ENCODE measurements around the gene INTS3. TPM values are rescaled to one million over a fixed set of nuclear protein-coding genes. Genes with fewer than 3 reads are reported as not detected.

Gene INTS3
- 100 to 1,000 TPM in 1 of 6 donors, 10 to 100 TPM in 5; 58.2 to 159 (median 63.1) TPM for total RNA-seq

- 1% methylated on average over 25 to 45 of the region's 49 CpGs for WGBS, 2 donors
- no peak for TF ChIP-seq EP300 (IDR thresholded peaks at IDR 0.05)
- peak in 2 of 6 experiments; percentile 4 to 7 for TF ChIP-seq CTCF (IDR thresholded peaks at IDR 0.05)
- TF ChIP-seq POLR2AphosphoS5 (IDR thresholded peaks at IDR 0.05) = peak; percentile 48 to 56
- peak in 2 of 4 donors; percentile 55 to 73 for TF ChIP-seq POLR2A (IDR thresholded peaks at IDR 0.05)
- peak within 1 kb of the TSS; percentile 59 to 79 (median 76) for H3K4me3 ChIP-seq
- H3K36me3 ChIP-seq = no peaks in the 10 kb centered on the region
- ATAC-seq (ENCODE audit: low FRiP score in 2 of 2) (peak; percentile 100), DNase-seq (peak; percentile 96 to 100)
- H3K27me3 ChIP-seq = no peaks in the 10 kb centered on the region
- H3K27ac ChIP-seq = peak within 1 kb of the TSS; percentile 96 to 99 (median 98)
- H3K4me1 ChIP-seq = peaks cover 17 to 31% (median 26%) of the 10 kb centered on the region in 4 donors
- no peaks in the 10 kb centered on the region for H3K9me3 ChIP-seq
These were observed at the start of gene INTS3 for GRCh38 chr1:153727463-153728304. Gene INTS3, plus strand, starts transcription at chr1:153728050. Its CDS starts 585 bp downstream, at chr1:153728635.

GRCh38 chr1:153678519-153679336, 49.1 kb upstream of the INTS3 start, which contains the start of gene NPR1:
Gene NPR1, plus strand, starts transcription at chr1:153678688. Its CDS starts 421 bp downstream, at chr1:153679109.
- ATAC-seq (ENCODE audit: low FRiP score in 2 of 2) (peak; percentile 67 to 87), DNase-seq (peak; percentile 40 to 88)
- peak in 1 of 6 experiments; percentile 2 for TF ChIP-seq CTCF (IDR thresholded peaks at IDR 0.05)
- no peak for TF ChIP-seq EP300 (IDR thresholded peaks at IDR 0.05)
- TF ChIP-seq POLR2AphosphoS5 (IDR thresholded peaks at IDR 0.05) = no peak
- TF ChIP-seq POLR2A (IDR thresholded peaks at IDR 0.05) = peak in 2 of 4 donors; percentile 19 to 43
- Histone ChIP-seq H3K9me3 (no peaks in the 10 kb centered on the region), H3K4me3 (peak within 1 kb of the TSS; percentile 59 to 73 (median 66)), H3K4me1 (peaks cover 20 to 38% (median 33%) of the 10 kb centered on the region in 4 donors), H3K27me3 (peaks cover 0 to 15% (median 6%) of the 10 kb centered on the region in 4 donors), H3K36me3 (peaks cover 0 to 20% (median 7%) of the 10 kb centered on the region in 4 donors), H3K27ac (peak within 1 kb of the TSS; percentile 69 to 88 (median 82))
- 0 to 1% methylated on average over 34 to 55 of the region's 78 CpGs for WGBS, 2 donors

- no peak for TF ChIP-seq POLR2A (IDR thresholded peaks at IDR 0.05)
- TF ChIP-seq CTCF (IDR thresholded peaks at IDR 0.05) = peak in 5 of 6 experiments; percentile 24 to 64 (median 55)
- peaks cover 20 to 38% (median 33%) of the 10 kb centered on the region in 4 donors for H3K4me1 ChIP-seq
- peak in 1 of 2 donors; percentile 89 for DNase-seq
- H3K27ac ChIP-seq = peak overlapping the region; percentile 69 to 88 (median 82)
- peaks cover 0 to 15% (median 6%) of the 10 kb centered on the region in 4 donors for H3K27me3 ChIP-seq
- ATAC-seq (ENCODE audit: low FRiP score in 2 of 2) = peak; percentile 8 to 70
- peak overlapping the region; percentile 59 to 73 (median 66) for H3K4me3 ChIP-seq
- no peaks in the 10 kb centered on the region for H3K9me3 ChIP-seq
- H3K36me3 ChIP-seq = peaks cover 0 to 21% (median 7%) of the 10 kb centered on the region in 4 donors
- 3 to 6% methylated on average over 17 to 48 of the region's 73 CpGs for WGBS, 2 donors
These were observed 48.3 kb upstream of the INTS3 start for GRCh38 chr1:153679337-153680119.

GRCh38 chr1:153680120-153680403, 47.8 kb upstream of the INTS3 start:
- TF ChIP-seq POLR2A (IDR thresholded peaks at IDR 0.05) = no peak
- TF ChIP-seq POLR2AphosphoS5 (IDR thresholded peaks at IDR 0.05) = no peak
- TF ChIP-seq CTCF (IDR thresholded peaks at IDR 0.05) = no peak
- TF ChIP-seq EP300 (IDR thresholded peaks at IDR 0.05) = no peak
- Histone ChIP-seq H3K36me3 (peaks cover 0 to 26% (median 9%) of the 10 kb centered on the region in 4 donors), H3K4me3 (peak overlapping the region; percentile 59 to 73 (median 66)), H3K9me3 (no peaks in the 10 kb centered on the region), H3K27ac (peak overlapping the region; percentile 69 to 88 (median 82)), H3K27me3 (peaks cover 0 to 15% (median 6%) of the 10 kb centered on the region in 4 donors), H3K4me1 (peaks cover 20 to 38% (median 33%) of the 10 kb centered on the region in 4 donors)
- ATAC-seq (ENCODE audit: low FRiP score in 2 of 2) = peak in 1 of 2 donors; percentile 1
- WGBS, 2 donors = 19 to 32% methylated on average over 7 to 10 of the region's 10 CpGs
- no peak for DNase-seq

Measured in upper lobe of left lung (tissue), 6 donors.